ENCODE measurements around the gene PTPN4.

DNA sequence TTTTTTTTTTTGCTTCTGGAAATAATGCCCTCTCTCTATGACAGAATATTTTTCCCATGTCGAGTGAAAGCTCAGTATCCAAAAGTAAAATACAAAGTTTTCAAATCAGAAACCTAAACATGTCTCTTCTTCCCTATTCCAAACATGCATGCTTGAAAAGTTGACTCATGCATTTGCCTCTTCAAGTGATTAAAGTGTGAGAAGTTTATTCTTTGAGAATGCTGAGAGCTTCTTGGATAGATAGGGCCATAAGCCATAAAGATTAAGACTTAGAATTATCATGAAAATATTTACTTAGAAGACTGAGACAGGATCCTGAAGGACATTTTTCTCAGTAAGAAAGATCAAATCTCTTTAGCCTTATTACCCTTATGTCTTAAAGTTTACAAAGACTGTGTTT, 154.5 kb downstream of the PTPN4 start:
- TF ChIP-seq CTCF (conservative IDR thresholded peaks at IDR 0.05 in 1 of 2, IDR thresholded peaks at IDR 0.05 in 1 of 2; ENCODE audit: extremely low read depth in 1 of 2, insufficient read depth in 1 of 2, low read depth in 1 of 2, low read length in 2 of 2) (no peak), EZH2 (IDR thresholded peaks at IDR 0.05; ENCODE audit: borderline replicate concordance, low read length) (no peak)

Data from mammary epithelial cell (primary cell).